B cell (primary cell): ENCODE results near the gene CHCHD1. TPM values are rescaled to one million over a fixed set of nuclear protein-coding genes. Genes with fewer than 3 reads are reported as not detected.
"Not testable (repeated sequence)": the region's sequence is repeated elsewhere in the genome, so short reads cannot be mapped to it uniquely, and the experiment has no call there.

Source experiments
- ATAC-seq: fragments of 200-7000 bp; cut with Tn5 transposase; one replicate; pipeline ENCODE4 v1.10.0; 2021; ENCODE audit warnings: low read depth, mild to moderate bottlenecking, moderate number of reproducible peaks, moderate library complexity
- CTCF ChIA-PET: fragments of 350-600 bp; sonication (Branson Sonifier 250); formaldehyde crosslinking; loops from one replicate; lab custom pipeline; 2021; ENCODE audit warnings: antibody characterized with exemption, inconsistent platforms; lab: Charles Lee
- POLR2A ChIA-PET: fragments of 350-600 bp; sonication (Branson Sonifier 250); formaldehyde crosslinking; loops from one replicate; lab custom pipeline; 2021; ENCODE audit warnings: antibody characterized with exemption; lab: Charles Lee
- DNase-seq: peaks from one replicate; pipeline ENCODE4 v3.0.0; 2013
- H2AFZ ChIP-seq: 2 replicates; pipeline ENCODE4 v1.6.1; 2012; ENCODE audit warnings: mild to moderate bottlenecking, low read depth, low read length; ENCODE audit not compliant: insufficient read depth, poor library complexity, severe bottlenecking
- H3K27ac ChIP-seq, 2 donors: 1 replicate in 1 of 2; 2 replicates in 1 of 2; pipeline ENCODE4 v1.5.1; 2012 to 2013; ENCODE audit warnings: low read length in 2 of 2, mild to moderate bottlenecking in 2 of 2, moderate library complexity in 1 of 2
- H3K27me3 ChIP-seq, 4 experiments: fragments of 200-600 bp in 1 of 4; sonication (generic) in 1 of 4; replicated peaks in 1 of 4; 1 replicate in 2 of 4; 2 replicates in 2 of 4; pipeline versions ENCODE4 v1.6.1 to v1.7.0; 2013 to 2016; ENCODE audit warnings: low read length in 3 of 4, mild to moderate bottlenecking in 2 of 4, mixed read lengths in 1 of 4, moderate library complexity in 1 of 4; ENCODE audit not compliant: insufficient read depth in 4 of 4, control insufficient read depth in 3 of 4; ENCODE audit errors: control extremely low read depth in 1 of 4
- H3K36me3 ChIP-seq, 2 experiments: replicated peaks in 1 of 2; 1 replicate in 1 of 2; 2 replicates in 1 of 2; pipeline versions ENCODE4 v1.6.1 to v1.7.1; 2013; ENCODE audit warnings: low read length in 1 of 2; ENCODE audit not compliant: insufficient read depth in 2 of 2, control insufficient read depth in 1 of 2; ENCODE audit errors: control extremely low read depth in 1 of 2, extremely low read depth in 1 of 2
- H3K4me1 ChIP-seq, 2 donors: fragments of 200-600 bp in 1 of 2; sonication (generic) in 1 of 2; 1 replicate in 1 of 2; 2 replicates in 1 of 2; pipeline versions ENCODE4 v1.5.1 to v1.6.1; 2013 to 2017; ENCODE audit warnings: low read length in 2 of 2; ENCODE audit not compliant: control insufficient read depth in 2 of 2, insufficient read depth in 2 of 2
- H3K4me2 ChIP-seq: replicated peaks from 2 replicates; pipeline ENCODE3; 2012; ENCODE audit warnings: mild to moderate bottlenecking, low read depth, low read length; ENCODE audit not compliant: poor library complexity, severe bottlenecking
- H3K4me3 ChIP-seq, 5 experiments: fragments of 200-600 bp in 1 of 5; sonication (generic) in 1 of 5; 1 replicate in 3 of 5; 2 replicates in 2 of 5; pipeline versions ENCODE4 v1.5.1 to v1.7.0; 2011 to 2016; ENCODE audit warnings: low read length in 4 of 5, mild to moderate bottlenecking in 4 of 5, low read depth in 2 of 5, control low read depth in 1 of 5, moderate library complexity in 1 of 5; ENCODE audit not compliant: insufficient read depth in 1 of 5; ENCODE audit errors: control extremely low read depth in 1 of 5, extremely low read depth in 1 of 5
- H3K79me2 ChIP-seq: fragments of 200-600 bp; sonication (generic); one replicate; pipeline ENCODE4 v1.6.0; 2016; ENCODE audit warnings: low read length; ENCODE audit not compliant: control insufficient read depth, insufficient read depth
- H3K9ac ChIP-seq: fragments of 200-600 bp; sonication (generic); 2 replicates; pipeline ENCODE4 v1.6.1; 2017; ENCODE audit warnings: mild to moderate bottlenecking, low read length, moderate library complexity
- H3K9me3 ChIP-seq, 3 donors: one replicate each; pipeline versions ENCODE4 v1.6.1 to v1.7.1; 2013; ENCODE audit warnings: low read length in 2 of 3; ENCODE audit not compliant: control insufficient read depth in 2 of 3, insufficient read depth in 1 of 3; ENCODE audit errors: control extremely low read depth in 1 of 3
- H4K20me1 ChIP-seq: 2 replicates; pipeline ENCODE4 v1.6.0; 2012; ENCODE audit warnings: mild to moderate bottlenecking, low read length; ENCODE audit not compliant: insufficient read depth, control insufficient read depth, poor library complexity, severe bottlenecking
- H3K27ac Mint-ChIP-seq: one replicate; pipeline ENCODE4 v1.8.0; 2021; ENCODE audit warnings: mixed read lengths
- H3K27me3 Mint-ChIP-seq: one replicate; pipeline ENCODE4 v1.8.0; 2021; ENCODE audit warnings: mixed read lengths
- H3K4me1 Mint-ChIP-seq: one replicate; pipeline ENCODE4 v1.8.0; 2021; ENCODE audit warnings: mixed read lengths
- H3K4me3 Mint-ChIP-seq: one replicate; pipeline ENCODE4 v1.8.0; 2021; ENCODE audit warnings: mixed read lengths
- H3K9me3 Mint-ChIP-seq: one replicate; pipeline ENCODE4 v1.8.0; 2022; ENCODE audit warnings: mixed read lengths; ENCODE audit not compliant: insufficient read depth
- EZH2 ChIP-seq: IDR thresholded peaks from 2 replicates; pipeline ENCODE4 v1.6.1; 2012; ENCODE audit warnings: borderline replicate concordance, low read depth, mild to moderate bottlenecking, moderate library complexity, low read length; ENCODE audit not compliant: insufficient read depth, poor library complexity, severe bottlenecking
- WGBS: methylation state at CpG from one replicate; pipeline ENCODE4 v1.1.5; 2013; ENCODE audit warnings: missing lambda C conversion rate; ENCODE audit not compliant: insufficient coverage; 5-methylcytosine and 5-hydroxymethylcytosine counted together
- intact Hi-C: fragments of 100-400 bp; cut with micrococcal nuclease; formaldehyde crosslinking; loops from one replicate; pipeline ENCODE4 v1.10.0; 2022
- polyA plus RNA-seq: library from polyadenylated mRNA; depleted of rRNA; stranded (reverse); fragments of >200 nt; gene quantifications from 2 replicates; pipeline ENCODE4 v1.2.3, GENCODE V29; 2012
- total RNA-seq, 2 donors: library from RNA; stranded (reverse); fragments of 120-200 nt in 1 of 2; gene quantifications; 1 replicate in 1 of 2; 2 replicates in 1 of 2; pipeline versions ENCODE4 v1.2.3 to v1.2.4, GENCODE V29; 2013 to 2022
- TF ChIP-seq, protein P1 (sequence below): fragments of 200-600 bp; IDR thresholded peaks from one replicate; pipeline ENCODE4 v1.8.0; 2022; ENCODE audit warnings: antibody characterized with exemption, mild to moderate bottlenecking

CHCHD1 gene
- total and polyA plus RNA-seq, 2 donors (not counting 1 experiment from before 2014, with no cell fraction given), result 11.9 to 14.7 TPM

GRCh38 chr10:73740501-73741254 is 41.2 kb upstream of the CHCHD1 start:
- intact Hi-C loops, result loop anchor here (5.0 kb wide), 1 partner anchor 573 kb away; the partner anchor contains the start of genes ECD and FAM149B1
- not testable (repeated sequence) for H4K20me1 ChIP-seq, H3K4me3 ChIP-seq, H2AFZ ChIP-seq, H3K27me3 ChIP-seq, ATAC-seq, H3K27ac ChIP-seq, H3K4me3 Mint-ChIP-seq, DNase-seq, H3K4me2 ChIP-seq, H3K27ac Mint-ChIP-seq, H3K9me3 ChIP-seq, H3K27me3 Mint-ChIP-seq, H3K9me3 Mint-ChIP-seq, H3K36me3 ChIP-seq, H3K9ac ChIP-seq
- ChIA-PET CTCF (interaction anchor here (3.4 kb wide), 1 partner anchor 10 kb away, joined by 19 read pairs; no protein-coding TSS in a partner anchor), POLR2A (interaction anchor here (0.7 kb wide), 1 partner anchor 1437 kb away, joined by 4 read pairs; no protein-coding TSS in a partner anchor)
- H3K4me1 Mint-ChIP-seq, result peaks cover 23% of the 10 kb centered on the region
- Histone ChIP-seq H3K4me1 (peaks cover 16 to 21% of the 10 kb centered on the region in 2 donors), H3K79me2 (peaks cover 48% of the 10 kb centered on the region)
- 99% methylated on average over 13 of the region's 18 CpGs for WGBS

DNA sequence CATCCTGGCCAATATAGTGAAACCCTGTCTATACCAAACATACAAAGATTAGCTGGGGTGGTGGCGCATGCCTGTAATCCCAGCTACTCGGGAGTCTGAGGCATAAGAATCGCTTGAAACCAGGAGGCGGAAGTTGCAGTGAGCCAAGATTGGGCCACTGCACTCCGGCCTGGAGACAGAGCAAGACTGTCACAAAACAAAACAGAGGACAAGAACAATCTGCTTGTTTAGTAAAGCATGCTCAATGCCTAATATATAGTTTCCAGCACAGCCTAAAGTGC is 39.5 kb upstream of the CHCHD1 start:
- ChIA-PET POLR2A (interaction anchor here (1.1 to 3.5 kb wide), 3 partner anchors 12 to 43 kb away, joined by 3 to 31 read pairs (median 8); partner anchors contain the start of gene ZSWIM8), CTCF (interaction anchor here (0.6 to 3.4 kb wide), 2 partner anchors 11 to 128 kb away, joined by 3 to 19 read pairs; no protein-coding TSS in a partner anchor)
- no peak for ATAC-seq
- Mint-ChIP-seq H3K4me1 (peaks cover 32% of the 10 kb centered on the region), H3K27me3 (no peaks in the 10 kb centered on the region), H3K9me3 (no peaks in the 10 kb centered on the region), H3K4me3 (no peak overlapping the region), H3K27ac (peak overlapping the region; percentile 32)
- no peak for TF ChIP-seq EZH2
- TF ChIP-seq, protein P1, sequence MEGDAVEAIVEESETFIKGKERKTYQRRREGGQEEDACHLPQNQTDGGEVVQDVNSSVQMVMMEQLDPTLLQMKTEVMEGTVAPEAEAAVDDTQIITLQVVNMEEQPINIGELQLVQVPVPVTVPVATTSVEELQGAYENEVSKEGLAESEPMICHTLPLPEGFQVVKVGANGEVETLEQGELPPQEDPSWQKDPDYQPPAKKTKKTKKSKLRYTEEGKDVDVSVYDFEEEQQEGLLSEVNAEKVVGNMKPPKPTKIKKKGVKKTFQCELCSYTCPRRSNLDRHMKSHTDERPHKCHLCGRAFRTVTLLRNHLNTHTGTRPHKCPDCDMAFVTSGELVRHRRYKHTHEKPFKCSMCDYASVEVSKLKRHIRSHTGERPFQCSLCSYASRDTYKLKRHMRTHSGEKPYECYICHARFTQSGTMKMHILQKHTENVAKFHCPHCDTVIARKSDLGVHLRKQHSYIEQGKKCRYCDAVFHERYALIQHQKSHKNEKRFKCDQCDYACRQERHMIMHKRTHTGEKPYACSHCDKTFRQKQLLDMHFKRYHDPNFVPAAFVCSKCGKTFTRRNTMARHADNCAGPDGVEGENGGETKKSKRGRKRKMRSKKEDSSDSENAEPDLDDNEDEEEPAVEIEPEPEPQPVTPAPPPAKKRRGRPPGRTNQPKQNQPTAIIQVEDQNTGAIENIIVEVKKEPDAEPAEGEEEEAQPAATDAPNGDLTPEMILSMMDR, result no peak
- Histone ChIP-seq H3K4me2 (no peak overlapping the region), H3K4me3 (no peak overlapping the region), H3K27me3 (no peaks in the 10 kb centered on the region), H4K20me1 (no peaks in the 10 kb centered on the region), H3K79me2 (peaks cover 63% of the 10 kb centered on the region), H2AFZ (no peak overlapping the region), H3K9ac (no peak overlapping the region), H3K27ac (no peak overlapping the region), H3K9me3 (no peaks in the 10 kb centered on the region), H3K4me1 (peaks cover 18 to 21% of the 10 kb centered on the region in 2 donors), H3K36me3 (peaks cover 0 to 7% of the 10 kb centered on the region in 2 experiments)
- no peak for DNase-seq
- 93% methylated on average over 5 of the region's 5 CpGs for WGBS
- intact Hi-C loops, result loop anchor here (5.0 kb wide), 1 partner anchor 575 kb away; the partner anchor contains the start of genes ECD and FAM149B1
